Neural progenitor cell (in vitro differentiated cells): Measurements from ENCODE around the gene MGAT4B. TPM values are rescaled to one million over a fixed set of nuclear protein-coding genes. Genes with fewer than 3 reads are reported as not detected.

Experiments
- DNase-seq: peaks from one replicate; pipeline ENCODE4 v3.0.0-alpha.2; 2016; ENCODE audit warnings: low spot score
- H2AFZ ChIP-seq: fragments of 200-600 bp; sonication (generic); replicated peaks from 2 replicates; pipeline ENCODE4 v1.6.1; 2016; ENCODE audit warnings: antibody characterized with exemption
- H3F3A ChIP-seq: fragments of 200-600 bp; sonication (generic); 2 replicates; pipeline ENCODE4 v1.6.1; 2016; ENCODE audit warnings: antibody characterized with exemption, low read depth
- H3K27ac ChIP-seq: fragments of 200-600 bp; sonication (generic); 2 replicates; pipeline ENCODE4 v1.5.1; 2016; ENCODE audit warnings: mild to moderate bottlenecking
- H3K27me3 ChIP-seq: fragments of 200-600 bp; sonication (generic); 2 replicates; pipeline ENCODE4 v1.6.1; 2016; ENCODE audit warnings: mild to moderate bottlenecking, moderate library complexity
- H3K36me3 ChIP-seq: fragments of 200-600 bp; sonication (generic); 2 replicates; pipeline ENCODE4 v1.5.1; 2016
- H3K4me1 ChIP-seq: fragments of 200-600 bp; sonication (generic); 2 replicates; pipeline ENCODE4 v1.6.1; 2016; ENCODE audit warnings: mixed run types
- H3K4me2 ChIP-seq: fragments of 200-600 bp; sonication (generic); 2 replicates; pipeline ENCODE4 v1.6.1; 2016
- H3K4me3 ChIP-seq: fragments of 200-600 bp; sonication (generic); 2 replicates; pipeline ENCODE4 v1.5.1; 2016
- H3K79me2 ChIP-seq: fragments of 200-600 bp; sonication (generic); 2 replicates; pipeline ENCODE4 v1.6.1; 2016; ENCODE audit warnings: low read depth
- H3K9ac ChIP-seq: fragments of 200-600 bp; sonication (generic); 2 replicates; pipeline ENCODE4 v1.6.1; 2016
- H3K9me3 ChIP-seq: fragments of 200-600 bp; sonication (generic); 2 replicates; pipeline ENCODE4 v1.5.1; 2016; ENCODE audit warnings: low read depth
- H4K20me1 ChIP-seq: fragments of 200-600 bp; sonication (generic); 2 replicates; pipeline ENCODE4 v1.6.1; 2016; ENCODE audit warnings: low read depth
- H3K27ac Mint-ChIP-seq: 3 replicates; pipeline ENCODE4 v1.8.0; 2021; ENCODE audit warnings: mixed read lengths
- H3K27me3 Mint-ChIP-seq: 2 replicates; pipeline ENCODE4 v1.8.0; 2022; ENCODE audit warnings: low read depth, mild to moderate bottlenecking, inconsistent platforms, moderate library complexity, mixed read lengths; ENCODE audit not compliant: insufficient read depth
- H3K36me3 Mint-ChIP-seq: 3 replicates; pipeline ENCODE4 v1.8.0; 2021; ENCODE audit warnings: mixed read lengths
- H3K4me1 Mint-ChIP-seq: 3 replicates; pipeline ENCODE4 v1.8.0; 2021; ENCODE audit warnings: mixed read lengths
- H3K4me3 Mint-ChIP-seq: 3 replicates; pipeline ENCODE4 v1.8.0; 2021; ENCODE audit warnings: mild to moderate bottlenecking, moderate library complexity, mixed read lengths
- H3K9me3 Mint-ChIP-seq: 3 replicates; pipeline ENCODE4 v1.8.0; 2020; ENCODE audit warnings: mixed read lengths
- EZH2 ChIP-seq: fragments of 200-600 bp; sonication (generic); IDR thresholded peaks from 2 replicates; pipeline ENCODE4 v1.6.1; 2017; ENCODE audit warnings: antibody characterized with exemption, mild to moderate bottlenecking, moderate library complexity
- EZH2phosphoT487 ChIP-seq: fragments of 200-600 bp; sonication (generic); IDR thresholded peaks from 2 replicates; pipeline ENCODE4 v1.6.1; 2017; ENCODE audit warnings: antibody characterized with exemption
- total RNA-seq: library from RNA; depleted of rRNA; stranded (reverse); fragments of >200 nt; gene quantifications from 2 replicates; pipeline ENCODE4 v1.2.3, GENCODE V29; 2015; ENCODE audit warnings: low replicate concordance
- TF ChIP-seq, protein P1 (sequence below): fragments of 200-600 bp; sonication (generic); IDR thresholded peaks from 2 replicates; pipeline ENCODE4 v1.5.1; 2017; ENCODE audit warnings: antibody characterized with exemption, mild to moderate bottlenecking

Gene MGAT4B
- total RNA-seq, 1 donor from 2014 or later: 32.1 TPM

DNA sequence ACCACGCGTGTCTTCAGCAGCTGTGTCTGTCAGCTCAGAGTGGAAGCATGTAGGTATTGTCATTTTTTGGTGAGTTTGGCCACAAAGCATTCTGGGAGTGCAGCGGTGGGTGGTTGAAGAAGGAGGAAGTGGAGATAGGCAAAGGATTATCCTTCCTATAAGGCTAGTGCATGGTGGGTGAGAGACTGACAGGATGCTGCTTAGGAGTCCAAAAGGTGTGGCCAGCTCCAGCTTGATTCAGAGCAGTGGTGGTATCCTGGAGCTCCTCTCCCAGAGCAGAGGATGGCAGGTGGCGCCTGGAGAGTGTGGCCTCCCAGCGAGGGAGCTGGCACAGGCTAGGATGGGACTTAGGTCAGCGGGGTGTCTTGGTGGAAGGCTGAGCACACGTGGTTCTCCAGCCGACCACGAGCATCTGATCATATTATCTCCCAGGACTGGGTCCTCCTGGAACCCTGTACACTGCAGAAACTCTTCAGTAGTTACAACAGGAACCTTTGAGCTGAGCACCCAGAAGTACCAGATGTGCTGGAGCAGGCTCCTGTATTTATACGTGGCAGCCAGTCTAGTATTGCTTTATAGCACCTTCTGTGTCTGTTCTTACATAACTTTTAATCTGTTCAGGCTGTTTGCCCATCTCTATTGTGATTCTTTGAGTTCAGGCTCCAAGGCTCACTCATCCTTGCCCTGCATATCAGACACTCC, 44.4 kb downstream of the MGAT4B start:
- H3K9me3 ChIP-seq: no peaks in the 10 kb centered on the region
- H4K20me1 ChIP-seq: peaks cover 97% of the 10 kb centered on the region
- peaks cover 15% of the 10 kb centered on the region for H3F3A ChIP-seq
- H3K27me3 ChIP-seq: no peaks in the 10 kb centered on the region
- TF ChIP-seq EZH2phosphoT487 (no peak), EZH2 (no peak)
- TF ChIP-seq, protein P1, sequence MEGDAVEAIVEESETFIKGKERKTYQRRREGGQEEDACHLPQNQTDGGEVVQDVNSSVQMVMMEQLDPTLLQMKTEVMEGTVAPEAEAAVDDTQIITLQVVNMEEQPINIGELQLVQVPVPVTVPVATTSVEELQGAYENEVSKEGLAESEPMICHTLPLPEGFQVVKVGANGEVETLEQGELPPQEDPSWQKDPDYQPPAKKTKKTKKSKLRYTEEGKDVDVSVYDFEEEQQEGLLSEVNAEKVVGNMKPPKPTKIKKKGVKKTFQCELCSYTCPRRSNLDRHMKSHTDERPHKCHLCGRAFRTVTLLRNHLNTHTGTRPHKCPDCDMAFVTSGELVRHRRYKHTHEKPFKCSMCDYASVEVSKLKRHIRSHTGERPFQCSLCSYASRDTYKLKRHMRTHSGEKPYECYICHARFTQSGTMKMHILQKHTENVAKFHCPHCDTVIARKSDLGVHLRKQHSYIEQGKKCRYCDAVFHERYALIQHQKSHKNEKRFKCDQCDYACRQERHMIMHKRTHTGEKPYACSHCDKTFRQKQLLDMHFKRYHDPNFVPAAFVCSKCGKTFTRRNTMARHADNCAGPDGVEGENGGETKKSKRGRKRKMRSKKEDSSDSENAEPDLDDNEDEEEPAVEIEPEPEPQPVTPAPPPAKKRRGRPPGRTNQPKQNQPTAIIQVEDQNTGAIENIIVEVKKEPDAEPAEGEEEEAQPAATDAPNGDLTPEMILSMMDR: no peak
- H3K9ac ChIP-seq: no peak overlapping the region
- no peaks in the 10 kb centered on the region for H3K36me3 ChIP-seq
- H3K4me3 Mint-ChIP-seq: no peak overlapping the region
- H3K27me3 Mint-ChIP-seq: peaks cover 4% of the 10 kb centered on the region
- DNase-seq: no peak
- peaks cover 97% of the 10 kb centered on the region for H3K79me2 ChIP-seq
- peak overlapping the region; percentile 44 for H3K27ac Mint-ChIP-seq
- no peaks in the 10 kb centered on the region for H3K9me3 Mint-ChIP-seq
- H3K4me1 ChIP-seq: peaks cover 4% of the 10 kb centered on the region
- no peak overlapping the region for H3K4me2 ChIP-seq
- H3K36me3 Mint-ChIP-seq: peaks cover 6% of the 10 kb centered on the region
- peak overlapping the region; percentile 56 for H3K27ac ChIP-seq
- H2AFZ ChIP-seq: no peak overlapping the region
- H3K4me3 ChIP-seq: no peak overlapping the region
- H3K4me1 Mint-ChIP-seq: peaks cover 57% of the 10 kb centered on the region

DNA sequence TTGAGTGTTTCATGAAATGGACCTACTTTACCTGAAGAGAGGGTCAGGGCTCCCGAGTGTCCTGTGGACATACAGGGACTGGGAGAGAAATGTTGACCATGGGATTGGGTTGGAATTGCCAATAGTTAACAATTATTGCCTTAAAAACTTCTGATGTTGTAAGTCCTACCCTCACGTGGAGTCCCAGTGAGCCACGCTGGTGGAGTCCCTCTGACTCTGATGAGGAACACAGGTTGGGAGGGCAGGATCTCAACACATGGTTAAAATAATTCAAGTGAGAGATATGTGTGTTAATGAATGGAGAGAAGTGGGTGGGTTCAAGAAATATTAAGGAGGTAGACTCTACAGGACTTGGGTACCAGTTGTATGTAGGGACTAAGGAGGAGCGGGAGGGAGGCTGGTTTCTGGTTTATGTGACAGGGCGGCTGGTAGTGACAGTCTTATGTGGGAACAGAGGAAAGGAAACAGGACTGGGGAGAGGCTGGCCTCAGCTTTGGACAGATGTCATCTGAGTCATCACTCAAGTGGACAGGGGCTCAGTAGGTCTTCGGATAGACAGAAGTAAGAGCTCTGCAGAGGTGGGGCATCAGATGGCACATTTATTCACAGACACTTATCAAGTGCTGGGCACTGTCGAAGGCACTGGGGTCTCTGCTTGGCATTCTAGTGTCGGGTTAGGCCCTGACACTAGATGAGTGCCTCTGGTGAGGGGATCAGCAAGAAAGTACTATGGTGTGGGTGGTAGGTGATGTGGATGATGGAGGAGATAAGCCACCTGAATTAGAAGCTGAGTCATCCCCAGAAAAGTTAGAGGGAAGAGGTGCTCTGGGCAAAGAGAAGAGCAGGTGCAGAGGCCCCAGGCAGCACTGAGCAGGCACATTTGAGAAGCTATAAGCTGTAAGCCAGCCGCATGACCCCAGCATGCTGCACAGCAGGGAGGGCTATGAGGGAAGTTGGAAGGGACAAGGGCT, 46.8 kb downstream of the MGAT4B start:
- H3K79me2 ChIP-seq: peaks cover 97% of the 10 kb centered on the region

DNA sequence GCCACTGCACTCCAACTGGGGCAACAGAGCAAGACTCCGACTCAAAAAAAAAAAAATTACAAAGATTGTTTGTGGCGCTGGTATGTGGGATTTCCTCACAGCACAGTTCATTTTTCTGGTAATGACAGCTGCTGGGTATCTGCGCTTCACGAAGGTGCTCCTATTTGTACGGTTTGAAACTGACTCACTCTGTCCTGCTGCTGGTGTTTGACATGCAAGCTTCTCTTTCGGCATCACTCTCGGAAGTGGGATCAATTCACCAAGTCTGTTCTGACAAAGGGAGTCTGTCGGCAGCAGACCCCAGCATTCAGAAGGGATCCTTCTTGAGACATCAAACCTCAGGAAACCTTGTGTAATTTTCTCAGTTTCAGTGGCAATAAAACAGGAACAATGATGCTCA, 47.7 kb downstream of the MGAT4B start:
- H3K27me3 ChIP-seq: no peaks in the 10 kb centered on the region
- no peak for TF ChIP-seq EZH2phosphoT487
- no peak for TF ChIP-seq EZH2
- TF ChIP-seq, protein P1: no peak
- no peak overlapping the region for H3K4me2 ChIP-seq
- H3F3A ChIP-seq: peaks cover 15% of the 10 kb centered on the region
- Mint-ChIP-seq H3K4me3 (no peak overlapping the region), H3K27ac (no peak overlapping the region), H3K9me3 (no peaks in the 10 kb centered on the region), H3K4me1 (peaks cover 48% of the 10 kb centered on the region), H3K36me3 (peaks cover 7% of the 10 kb centered on the region), H3K27me3 (peaks cover 4% of the 10 kb centered on the region)
- no peak overlapping the region for H3K9ac ChIP-seq
- H3K27ac ChIP-seq: no peak overlapping the region
- H2AFZ ChIP-seq: no peak overlapping the region
- H3K79me2 ChIP-seq: peaks cover 97% of the 10 kb centered on the region
- no peaks in the 10 kb centered on the region for H3K9me3 ChIP-seq
- H4K20me1 ChIP-seq: peaks cover 97% of the 10 kb centered on the region
- H3K36me3 ChIP-seq: no peaks in the 10 kb centered on the region
- no peak for DNase-seq
- no peak overlapping the region for H3K4me3 ChIP-seq
- H3K4me1 ChIP-seq: peaks cover 4% of the 10 kb centered on the region

More for the DNA sequence above, 46.8 kb downstream of the MGAT4B start:
- H3K9ac ChIP-seq: no peak overlapping the region
- H3K4me3 ChIP-seq: no peak overlapping the region
- Mint-ChIP-seq H3K4me3 (no peak overlapping the region), H3K4me1 (peaks cover 43% of the 10 kb centered on the region), H3K27ac (no peak overlapping the region), H3K9me3 (no peaks in the 10 kb centered on the region), H3K36me3 (peaks cover 7% of the 10 kb centered on the region), H3K27me3 (peaks cover 4% of the 10 kb centered on the region)
- peaks cover 97% of the 10 kb centered on the region for H4K20me1 ChIP-seq
- H3K27me3 ChIP-seq: no peaks in the 10 kb centered on the region
- H3F3A ChIP-seq: peaks cover 15% of the 10 kb centered on the region
- H3K36me3 ChIP-seq: no peaks in the 10 kb centered on the region
- no peak overlapping the region for H3K27ac ChIP-seq
- H3K4me1 ChIP-seq: peaks cover 4% of the 10 kb centered on the region
- TF ChIP-seq, protein P1: no peak
- TF ChIP-seq EZH2 (no peak), EZH2phosphoT487 (no peak)
- H3K9me3 ChIP-seq: no peaks in the 10 kb centered on the region
- H2AFZ ChIP-seq: no peak overlapping the region
- H3K4me2 ChIP-seq: no peak overlapping the region
- DNase-seq: no peak
